Cerebellar nuclear complex (tissue), 1 donor: Measurements from ENCODE around the gene RPS6KA5.

Experiments used
- DNase-seq, 2 experiments: peaks; one replicate each; lab custom pipeline; 2025; lab: John Stamatoyannopoulos, UW

The RPS6KA5 gene

GRCh38 chr14:90808759-90809529 lies 251.5 kb downstream of the RPS6KA5 start:
- no peak for DNase-seq

- DNase-seq = no peak
Measured at GRCh38 chr14:90807060-90807459, 253.4 kb downstream of the RPS6KA5 start.

GRCh38 chr14:90805662-90806540 lies 254.5 kb downstream of the RPS6KA5 start:
- no peak for DNase-seq

- no peak for DNase-seq
Measured at GRCh38 chr14:90805084-90805391, 255.4 kb downstream of the RPS6KA5 start.

- DNase-seq = no peak
Measured at GRCh38 chr14:90804292-90805083, 256.0 kb downstream of the RPS6KA5 start.

- no peak for DNase-seq
Measured at GRCh38 chr14:90803249-90803648, 257.2 kb downstream of the RPS6KA5 start.

GRCh38 chr14:90799420-90799819 lies 261.0 kb downstream of the RPS6KA5 start:
- no peak for DNase-seq

- no peak for DNase-seq
Measured at GRCh38 chr14:90797919-90798318, 262.5 kb downstream of the RPS6KA5 start.
